ENCODE measurements around the gene CORO2B.

Gene CORO2B

GRCh38 chr15:68570974-68571373, 7.8 kb upstream of the CORO2B start:
- CTCF ChIA-PET: interaction anchor here (1.3 to 4.3 kb wide), 4 partner anchors 11 to 103 kb away, joined by 5 to 30 read pairs (median 14); no protein-coding TSS in a partner anchor
- POLR2A ChIA-PET: no interaction called here
- TF ChIP-seq, protein P1, sequence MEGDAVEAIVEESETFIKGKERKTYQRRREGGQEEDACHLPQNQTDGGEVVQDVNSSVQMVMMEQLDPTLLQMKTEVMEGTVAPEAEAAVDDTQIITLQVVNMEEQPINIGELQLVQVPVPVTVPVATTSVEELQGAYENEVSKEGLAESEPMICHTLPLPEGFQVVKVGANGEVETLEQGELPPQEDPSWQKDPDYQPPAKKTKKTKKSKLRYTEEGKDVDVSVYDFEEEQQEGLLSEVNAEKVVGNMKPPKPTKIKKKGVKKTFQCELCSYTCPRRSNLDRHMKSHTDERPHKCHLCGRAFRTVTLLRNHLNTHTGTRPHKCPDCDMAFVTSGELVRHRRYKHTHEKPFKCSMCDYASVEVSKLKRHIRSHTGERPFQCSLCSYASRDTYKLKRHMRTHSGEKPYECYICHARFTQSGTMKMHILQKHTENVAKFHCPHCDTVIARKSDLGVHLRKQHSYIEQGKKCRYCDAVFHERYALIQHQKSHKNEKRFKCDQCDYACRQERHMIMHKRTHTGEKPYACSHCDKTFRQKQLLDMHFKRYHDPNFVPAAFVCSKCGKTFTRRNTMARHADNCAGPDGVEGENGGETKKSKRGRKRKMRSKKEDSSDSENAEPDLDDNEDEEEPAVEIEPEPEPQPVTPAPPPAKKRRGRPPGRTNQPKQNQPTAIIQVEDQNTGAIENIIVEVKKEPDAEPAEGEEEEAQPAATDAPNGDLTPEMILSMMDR (IDR thresholded peaks at IDR 0.05; ENCODE audit: control extremely low read depth, extremely low read depth, low read depth, missing control alignments): no peak
- DNase-seq (ENCODE audit: extremely low spot score): no peak

DNA sequence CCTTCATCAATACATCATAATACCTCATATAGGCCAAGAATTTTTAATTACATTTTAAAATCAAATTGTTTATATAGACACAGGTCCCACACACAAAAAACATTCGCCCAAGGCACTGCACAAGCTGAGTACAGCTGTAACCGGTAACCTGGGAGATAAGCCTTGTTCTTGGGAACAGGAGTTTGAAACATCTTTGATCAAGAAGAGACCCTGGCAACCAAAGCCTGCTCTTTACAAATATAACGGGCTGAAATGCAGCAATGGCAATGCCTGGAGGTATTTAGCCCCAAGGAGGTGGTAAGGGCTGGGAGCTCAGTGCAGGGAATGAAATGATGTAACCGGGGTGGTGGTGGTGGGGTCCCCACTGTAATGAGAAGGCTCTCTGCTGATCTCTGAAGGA, 7.2 kb upstream of the CORO2B start:
- TF ChIP-seq, protein P1 (IDR thresholded peaks at IDR 0.05; ENCODE audit: control extremely low read depth, extremely low read depth, low read depth, missing control alignments): no peak
- no peak for DNase-seq (ENCODE audit: extremely low spot score)
- POLR2A ChIA-PET: no interaction called here
- CTCF ChIA-PET: interaction anchor here (1.0 to 4.3 kb wide), 4 partner anchors 12 to 102 kb away, joined by 3 to 21 read pairs (median 6); no protein-coding TSS in a partner anchor

GRCh38 chr15:68572309-68572708, 6.5 kb upstream of the CORO2B start:
- ChIA-PET CTCF (interaction anchor here (1.0 to 4.3 kb wide), 3 partner anchors 13 to 79 kb away, joined by 3 to 21 read pairs (median 8); no protein-coding TSS in a partner anchor), POLR2A (no interaction called here)
- TF ChIP-seq, protein P1 (IDR thresholded peaks at IDR 0.05; ENCODE audit: control extremely low read depth, extremely low read depth, low read depth, missing control alignments): no peak
- no peak for DNase-seq (ENCODE audit: extremely low spot score)

- TF ChIP-seq, protein P1 (IDR thresholded peaks at IDR 0.05; ENCODE audit: control extremely low read depth, extremely low read depth, low read depth, missing control alignments): no peak
- POLR2A ChIA-PET: no interaction called here
- CTCF ChIA-PET: interaction anchor here (1.9 to 4.3 kb wide), 2 partner anchors 13 to 19 kb away, joined by 8 to 21 read pairs; no protein-coding TSS in a partner anchor
- DNase-seq (ENCODE audit: extremely low spot score): no peak
These were observed 5.9 kb upstream of the CORO2B start for GRCh38 chr15:68572921-68573320.

- ChIA-PET POLR2A (no interaction called here), CTCF (interaction anchor here (1.2 to 4.3 kb wide), 2 partner anchors 14 to 20 kb away, joined by 3 to 21 read pairs; no protein-coding TSS in a partner anchor)
- DNase-seq (ENCODE audit: extremely low spot score): no peak
- TF ChIP-seq, protein P1 (IDR thresholded peaks at IDR 0.05; ENCODE audit: control extremely low read depth, extremely low read depth, low read depth, missing control alignments): no peak
These were observed 4.7 kb upstream of the CORO2B start for GRCh38 chr15:68574046-68574445.

- ChIA-PET CTCF (interaction anchor here (0.9 to 4.3 kb wide), 3 partner anchors 15 to 20 kb away, joined by 3 to 21 read pairs (median 3); no protein-coding TSS in a partner anchor), POLR2A (no interaction called here)
- TF ChIP-seq, protein P1 (IDR thresholded peaks at IDR 0.05; ENCODE audit: control extremely low read depth, extremely low read depth, low read depth, missing control alignments): no peak
- DNase-seq (ENCODE audit: extremely low spot score): no peak
These were observed 4.2 kb upstream of the CORO2B start for GRCh38 chr15:68574629-68575028.

All from GM10248 (cell line).